ELF-1 (cell line): ENCODE results near the gene HOXD10.
A peak's percentile ranks its signal among the peaks of the same experiment; 100 is the strongest.

Experiments used
- DNase-seq: peaks from one replicate; pipeline ENCODE4 v3.0.0-alpha.2; 2016; ENCODE audit warnings: low read depth, low spot score

The HOXD10 gene

GRCh38 chr2:176106581-176107539 is 9.7 kb upstream of the HOXD10 start, which contains the start of gene HOXD11:
Gene HOXD11, plus strand, starts transcription at chr2:176107280. Its CDS starts 76 bp downstream, at chr2:176107356.
- DNase-seq, result peak; percentile 70

DNA sequence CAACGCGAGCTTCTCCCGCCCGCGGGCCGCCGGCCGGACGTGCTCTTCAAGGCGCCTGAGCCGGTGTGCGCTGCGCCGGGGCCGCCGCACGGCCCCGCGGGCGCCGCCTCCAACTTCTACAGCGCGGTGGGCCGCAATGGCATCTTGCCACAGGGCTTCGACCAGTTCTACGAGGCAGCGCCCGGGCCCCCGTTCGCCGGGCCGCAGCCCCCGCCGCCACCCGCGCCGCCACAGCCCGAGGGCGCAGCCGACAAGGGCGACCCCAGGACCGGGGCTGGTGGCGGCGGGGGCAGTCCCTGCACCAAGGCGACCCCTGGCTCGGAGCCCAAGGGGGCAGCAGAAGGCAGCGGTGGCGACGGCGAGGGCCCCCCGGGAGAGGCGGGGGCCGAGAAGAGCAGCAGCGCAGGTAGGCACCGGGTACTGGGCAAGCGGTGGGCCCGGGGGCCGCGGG is 8.8 kb upstream of the HOXD10 start:
- DNase-seq, result no peak

GRCh38 chr2:176109192-176109901 is 7.2 kb upstream of the HOXD10 start:
- DNase-seq, result no peak

DNA sequence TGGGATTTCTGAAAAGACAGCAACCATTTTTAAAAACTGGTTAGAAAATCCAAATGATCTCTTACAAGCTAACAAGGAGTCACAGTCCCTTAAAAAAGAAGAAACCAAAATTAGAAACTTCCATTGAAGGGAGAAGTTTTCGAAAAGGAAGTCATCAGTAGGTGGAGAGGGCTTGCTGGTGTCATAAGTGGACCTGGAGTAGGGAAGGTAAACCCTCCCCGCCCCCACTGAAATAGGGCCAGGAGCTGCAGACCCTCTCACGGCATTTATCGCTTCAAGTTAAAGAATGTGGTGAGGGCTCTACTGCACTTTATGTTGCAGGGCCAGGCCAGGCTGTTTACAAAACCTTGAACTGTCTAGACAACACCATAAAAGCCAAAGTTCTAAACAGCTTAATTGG is 6.6 kb upstream of the HOXD10 start:
- peak; percentile 25 for DNase-seq

DNA sequence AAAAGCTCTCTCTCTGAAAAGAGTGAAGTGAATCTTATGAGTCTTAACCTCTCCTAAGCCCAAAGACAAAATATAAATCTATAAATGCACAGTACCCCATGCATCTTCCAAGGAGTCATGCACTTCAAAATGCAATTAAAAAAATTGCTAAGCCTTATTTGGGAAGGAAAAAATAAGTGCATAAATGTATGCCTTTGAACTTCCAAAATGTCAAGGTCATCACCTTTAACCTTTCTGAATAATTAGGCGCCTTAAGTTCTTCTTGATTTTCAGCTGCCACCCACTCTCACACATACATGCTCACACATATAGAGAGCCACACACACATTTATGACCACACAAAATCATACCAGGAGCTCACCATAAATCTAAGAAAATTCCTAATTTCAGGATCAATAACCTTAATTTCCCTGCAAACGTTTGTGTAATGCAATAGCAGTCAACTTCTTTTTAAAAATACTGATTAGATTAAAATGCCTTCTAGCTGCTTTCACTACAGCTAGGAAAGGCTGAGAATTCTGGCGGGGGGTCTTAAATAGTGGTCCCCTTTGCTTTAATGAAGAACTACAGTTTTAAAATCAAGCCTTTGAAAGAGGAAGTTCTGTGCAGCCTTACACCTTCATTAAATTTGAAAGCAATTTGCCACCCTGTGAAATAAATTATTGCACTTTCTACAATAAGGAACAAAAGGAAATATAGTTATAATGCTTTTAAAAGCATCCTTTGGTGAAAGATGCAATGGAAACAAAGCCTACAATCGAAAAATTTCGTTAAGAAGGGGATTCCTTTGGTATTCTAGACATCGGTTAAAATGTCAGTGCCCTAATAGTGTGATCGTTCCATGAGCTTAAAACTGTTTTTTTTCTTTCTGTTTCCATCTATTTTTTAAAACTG is 5.9 kb upstream of the HOXD10 start:
- DNase-seq, result no peak

DNA sequence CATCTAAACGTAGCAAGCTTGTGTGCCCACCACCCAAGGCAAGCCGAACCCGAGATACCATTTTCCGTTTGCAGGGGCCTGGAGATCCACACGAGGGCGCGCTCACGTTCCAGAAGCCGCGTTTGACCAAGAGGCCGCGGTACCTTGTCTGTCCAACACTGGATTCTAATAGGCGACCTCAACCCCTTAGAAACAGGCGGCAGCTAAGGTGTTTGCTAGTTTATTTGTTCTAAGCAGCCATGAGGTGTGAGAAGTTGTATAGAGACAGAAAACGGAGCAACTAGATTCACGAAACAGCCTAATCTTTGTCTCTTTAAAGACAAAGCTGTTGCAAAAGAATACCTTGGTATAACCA is 5.3 kb upstream of the HOXD10 start:
- peak; percentile 86 for DNase-seq

DNA sequence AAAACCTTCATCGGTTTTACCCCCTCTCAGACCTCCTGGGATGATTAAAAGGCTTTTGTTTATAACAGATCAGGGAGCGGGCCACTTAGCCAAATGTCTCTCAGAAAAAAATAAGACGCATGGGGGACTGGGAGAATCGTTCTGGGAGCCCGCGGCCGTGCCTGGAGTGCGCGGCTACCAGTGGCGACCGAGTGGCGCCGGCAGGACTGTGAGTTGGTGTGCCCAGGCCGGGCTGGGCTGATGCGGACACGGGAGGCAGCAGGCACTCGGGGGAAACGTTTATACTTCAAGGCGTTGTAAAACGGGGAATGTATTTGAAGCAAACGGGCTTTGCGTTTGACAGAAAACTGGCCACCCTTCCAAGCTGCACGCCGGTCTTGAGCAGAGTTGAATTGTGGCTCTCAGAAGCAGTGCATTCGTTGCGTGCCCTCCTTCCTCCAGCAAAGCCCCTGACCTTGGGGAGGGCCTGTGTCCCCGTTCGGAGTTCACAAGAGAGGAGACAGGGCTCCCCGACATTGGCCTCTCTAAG is 4.7 kb upstream of the HOXD10 start:
- peak; percentile 28 for DNase-seq

DNA sequence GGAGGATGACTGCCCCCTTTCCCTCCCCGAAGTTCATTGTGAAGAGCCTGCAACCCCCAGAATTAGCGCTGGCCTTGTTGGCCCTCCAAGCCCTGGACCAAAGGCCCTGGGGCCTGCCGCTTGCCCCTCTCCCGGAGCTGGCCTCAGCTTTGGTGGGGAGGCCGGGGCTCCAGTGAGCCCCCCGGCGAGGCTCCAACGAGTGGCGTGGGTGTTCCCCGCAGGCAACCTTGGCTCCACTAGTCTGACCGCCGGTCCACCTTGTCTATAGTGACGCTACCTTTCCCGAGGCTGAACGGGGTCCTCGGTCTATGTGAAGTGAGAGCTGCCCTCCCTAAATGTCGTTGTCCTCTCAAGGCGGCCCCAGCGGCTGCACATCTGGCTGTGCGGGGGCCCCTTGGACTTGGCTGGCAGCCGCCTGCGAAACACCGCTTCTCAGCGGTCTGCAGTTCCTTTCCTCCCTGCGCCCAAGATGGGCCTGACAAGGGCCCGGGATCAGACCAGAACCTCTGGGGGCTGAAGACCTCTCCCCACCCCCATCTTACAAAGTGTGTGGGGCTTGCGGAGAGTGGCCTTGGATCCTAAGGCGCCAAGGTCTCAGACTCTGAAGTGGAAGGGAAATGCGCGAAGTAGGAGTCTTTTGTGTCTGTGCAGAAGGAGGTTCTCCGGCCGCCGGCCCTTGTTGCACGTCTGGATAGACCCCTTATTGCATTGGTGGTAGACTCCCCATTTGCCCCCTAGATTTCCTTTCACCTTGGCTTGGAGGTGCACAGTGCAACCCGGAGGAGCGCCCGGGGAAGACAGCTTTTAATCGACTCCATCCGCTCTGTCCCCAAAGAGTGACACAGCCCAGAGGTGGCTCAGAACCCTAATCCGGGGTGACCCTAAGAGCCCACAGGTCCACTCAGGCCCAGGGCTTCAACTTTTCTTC is 3.9 kb upstream of the HOXD10 start:
- no peak for DNase-seq

GRCh38 chr2:176114120-176114929 is 2.3 kb upstream of the HOXD10 start:
- peak; percentile 39 for DNase-seq

GRCh38 chr2:176114930-176115625 is 1.5 kb upstream of the HOXD10 start:
- DNase-seq, result no peak

GRCh38 chr2:176117162-176117822 is 714 bp downstream of the HOXD10 start:
- DNase-seq, result no peak

GRCh38 chr2:176117823-176118371 is 1.3 kb downstream of the HOXD10 start:
- DNase-seq, result no peak

GRCh38 chr2:176118601-176119339 is 2.2 kb downstream of the HOXD10 start:
- no peak for DNase-seq

- DNase-seq, result no peak
Measured at GRCh38 chr2:176120364-176121189, 4.0 kb downstream of the HOXD10 start.

GRCh38 chr2:176121190-176122051 is 4.8 kb downstream of the HOXD10 start:
- peak; percentile 42 for DNase-seq
